Mesenchymal stem cell (in vitro differentiated cells and primary cell): ENCODE measurements around the gene SFMBT2.

Experiments
- DNase-seq: peaks from one replicate; pipeline ENCODE4 v3.0.0-alpha.2; 2013
- H2AFZ ChIP-seq: one replicate; pipeline ENCODE4 v1.6.1; 2013; ENCODE audit warnings: low read depth, mild to moderate bottlenecking, control low read depth, inconsistent platforms, low read length, moderate library complexity
- H2AK5ac ChIP-seq: 2 replicates; pipeline ENCODE4 v1.6.1; 2013; ENCODE audit warnings: low read length, moderate library complexity, mild to moderate bottlenecking, inconsistent platforms; ENCODE audit not compliant: severe bottlenecking
- H2BK120ac ChIP-seq: one replicate; pipeline ENCODE4 v1.6.1; 2013; ENCODE audit warnings: low read depth, mild to moderate bottlenecking, inconsistent platforms, low read length, moderate library complexity
- H2BK12ac ChIP-seq, 2 experiments: one replicate each; pipeline ENCODE4 v1.6.1; 2013; ENCODE audit warnings: inconsistent platforms in 2 of 2, low read length in 2 of 2, mild to moderate bottlenecking in 2 of 2, moderate library complexity in 2 of 2, control low read depth in 1 of 2
- H2BK15ac ChIP-seq: one replicate; pipeline ENCODE4 v1.6.1; 2013; ENCODE audit warnings: mild to moderate bottlenecking, low read depth, inconsistent platforms; ENCODE audit not compliant: poor library complexity, severe bottlenecking
- H2BK5ac ChIP-seq: 2 replicates; pipeline ENCODE4 v1.6.1; 2013; ENCODE audit warnings: low read depth, mild to moderate bottlenecking, low read length, control low read depth, inconsistent platforms; ENCODE audit not compliant: poor library complexity, severe bottlenecking
- H3K14ac ChIP-seq, 2 experiments: one replicate each; pipeline ENCODE4 v1.6.1; 2013; ENCODE audit warnings: inconsistent platforms in 2 of 2, low read length in 2 of 2, control low read depth in 1 of 2, mild to moderate bottlenecking in 1 of 2, moderate library complexity in 1 of 2
- H3K18ac ChIP-seq, 2 experiments: one replicate each; pipeline ENCODE4 v1.6.1; 2013; ENCODE audit warnings: inconsistent platforms in 2 of 2, low read length in 2 of 2, control low read depth in 1 of 2, low read depth in 1 of 2, mild to moderate bottlenecking in 1 of 2
- H3K23ac ChIP-seq, 2 experiments: one replicate each; pipeline ENCODE4 v1.6.1; 2013; ENCODE audit warnings: inconsistent platforms in 2 of 2, low read length in 2 of 2, mild to moderate bottlenecking in 2 of 2, moderate library complexity in 2 of 2, control low read depth in 1 of 2
- H3K27ac ChIP-seq: 2 replicates; pipeline ENCODE4 v1.5.1; 2013; ENCODE audit warnings: mild to moderate bottlenecking, moderate library complexity, low read length, control low read depth, inconsistent platforms; ENCODE audit not compliant: poor library complexity, severe bottlenecking
- H3K27me3 ChIP-seq, 2 experiments: 2 replicates each; pipeline versions ENCODE4 v1.6.1 to v1.7.0; 2013; ENCODE audit warnings: low read length in 2 of 2, mild to moderate bottlenecking in 2 of 2, moderate library complexity in 2 of 2, control low read depth in 1 of 2, inconsistent platforms in 1 of 2; ENCODE audit not compliant: control insufficient read depth in 1 of 2, insufficient read depth in 1 of 2
- H3K36me3 ChIP-seq, 2 experiments: 2 replicates each; pipeline versions ENCODE4 v1.6.1 to v1.7.0; 2013; ENCODE audit warnings: low read length in 2 of 2, control low read depth in 1 of 2, inconsistent platforms in 1 of 2, low read depth in 1 of 2, mild to moderate bottlenecking in 1 of 2; ENCODE audit not compliant: insufficient read depth in 2 of 2, control insufficient read depth in 1 of 2
- H3K4ac ChIP-seq, 2 experiments: one replicate each; pipeline ENCODE4 v1.6.1; 2013; ENCODE audit warnings: inconsistent platforms in 2 of 2, low read length in 2 of 2, mild to moderate bottlenecking in 2 of 2, moderate library complexity in 2 of 2, control low read depth in 1 of 2, low read depth in 1 of 2
- H3K4me1 ChIP-seq: 2 replicates; pipeline ENCODE4 v1.6.1; 2013; ENCODE audit warnings: low read depth, low read length, control low read depth; ENCODE audit not compliant: control insufficient read depth, insufficient read depth
- H3K4me2 ChIP-seq: 2 replicates; pipeline ENCODE4 v1.6.1; 2013; ENCODE audit warnings: low read length, mild to moderate bottlenecking, inconsistent platforms; ENCODE audit not compliant: poor library complexity, severe bottlenecking
- H3K4me3 ChIP-seq, 2 experiments: 2 replicates each; pipeline versions ENCODE4 v1.5.1 to v1.7.0; 2013; ENCODE audit warnings: low read length in 2 of 2, mild to moderate bottlenecking in 2 of 2, control low read depth in 1 of 2, low read depth in 1 of 2; ENCODE audit not compliant: insufficient read depth in 1 of 2
- H3K79me1 ChIP-seq: replicated peaks from 2 replicates; pipeline ENCODE4 v1.6.1; 2013; ENCODE audit warnings: mild to moderate bottlenecking, control low read depth, low read length, inconsistent platforms; ENCODE audit not compliant: poor library complexity, severe bottlenecking
- H3K9ac ChIP-seq: 2 replicates; pipeline ENCODE4 v1.7.0; 2013; ENCODE audit warnings: mild to moderate bottlenecking, low read length, moderate library complexity
- H3K9me3 ChIP-seq: 2 replicates; pipeline ENCODE4 v1.7.0; 2013; ENCODE audit warnings: mild to moderate bottlenecking, low read length; ENCODE audit not compliant: control insufficient read depth
- H4K8ac ChIP-seq: one replicate; pipeline ENCODE4 v1.6.1; 2013; ENCODE audit warnings: inconsistent platforms, mild to moderate bottlenecking, low read length, moderate library complexity
- H4K91ac ChIP-seq: one replicate; pipeline ENCODE4 v1.6.1; 2013; ENCODE audit warnings: mild to moderate bottlenecking, low read length, inconsistent platforms
- WGBS: methylation state at CpG from one replicate; pipeline ENCODE4 v1.1.7; 2013; ENCODE audit warnings: mixed read lengths; 5-methylcytosine and 5-hydroxymethylcytosine counted together

Gene SFMBT2

DNA sequence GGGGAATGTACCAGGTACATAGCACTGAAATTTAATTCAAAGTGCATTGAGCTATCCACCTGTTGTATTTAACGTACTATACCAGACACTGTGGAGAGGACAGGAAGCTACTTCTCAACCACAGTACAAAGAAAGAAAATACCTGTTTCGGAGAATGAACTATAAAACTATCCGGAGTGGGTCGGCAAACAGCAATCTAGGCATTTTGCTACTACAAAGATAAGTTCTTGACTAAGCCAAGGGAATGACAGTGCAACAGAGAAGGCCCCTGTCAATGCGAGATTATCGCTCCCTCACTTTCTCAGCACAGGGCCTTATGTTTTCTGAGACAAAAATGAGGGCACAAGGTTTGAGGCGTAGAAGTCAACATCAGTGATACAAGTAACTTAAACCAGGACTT lies 27.4 kb downstream of the SFMBT2 start:
- Histone ChIP-seq H3K4me1 (no peaks in the 10 kb centered on the region), H3K79me1 (no peaks in the 10 kb centered on the region), H4K8ac (no peak overlapping the region), H2BK120ac (no peak overlapping the region), H2BK5ac (no peak overlapping the region), H3K4me3 (no peak overlapping the region), H2AK5ac (no peak overlapping the region), H3K23ac (no peak overlapping the region), H2BK12ac (no peak overlapping the region), H3K27ac (no peak overlapping the region), H3K4ac (no peak overlapping the region), H2BK15ac (no peak overlapping the region), H3K9ac (no peak overlapping the region), H3K18ac (no peak overlapping the region), H3K4me2 (no peak overlapping the region), H3K14ac (no peak overlapping the region), H2AFZ (no peak overlapping the region), H3K36me3 (peaks cover 0 to 8% of the 10 kb centered on the region in 2 experiments), H3K9me3 (no peaks in the 10 kb centered on the region), H3K27me3 (no peaks in the 10 kb centered on the region), H4K91ac (no peak overlapping the region)
- DNase-seq: no peak
- WGBS: over 99% methylated on average over 7 of the region's 7 CpGs

GRCh38 chr10:7380704-7381241 lies 30.1 kb downstream of the SFMBT2 start:
- no peak overlapping the region for H2BK5ac ChIP-seq
- no peak overlapping the region for H2AFZ ChIP-seq
- H3K9ac ChIP-seq: no peak overlapping the region
- no peak overlapping the region for H3K4me3 ChIP-seq
- no peak overlapping the region for H3K23ac ChIP-seq
- no peak overlapping the region for H3K4ac ChIP-seq
- H3K4me1 ChIP-seq: no peaks in the 10 kb centered on the region
- peak overlapping the region in 1 of 2 experiments; percentile 29 for H3K18ac ChIP-seq
- no peaks in the 10 kb centered on the region for H3K9me3 ChIP-seq
- H3K14ac ChIP-seq: no peak overlapping the region
- H4K91ac ChIP-seq: no peak overlapping the region
- H3K27me3 ChIP-seq: no peaks in the 10 kb centered on the region
- no peak overlapping the region for H2BK120ac ChIP-seq
- no peak overlapping the region for H4K8ac ChIP-seq
- H2AK5ac ChIP-seq: no peak overlapping the region
- no peaks in the 10 kb centered on the region for H3K79me1 ChIP-seq
- H2BK15ac ChIP-seq: no peak overlapping the region
- H2BK12ac ChIP-seq: no peak overlapping the region
- H3K4me2 ChIP-seq: no peak overlapping the region
- WGBS: 96% methylated on average over 5 of the region's 5 CpGs
- no peak for DNase-seq
- no peak overlapping the region for H3K27ac ChIP-seq
- peaks cover 0 to 8% of the 10 kb centered on the region in 2 experiments for H3K36me3 ChIP-seq

DNA sequence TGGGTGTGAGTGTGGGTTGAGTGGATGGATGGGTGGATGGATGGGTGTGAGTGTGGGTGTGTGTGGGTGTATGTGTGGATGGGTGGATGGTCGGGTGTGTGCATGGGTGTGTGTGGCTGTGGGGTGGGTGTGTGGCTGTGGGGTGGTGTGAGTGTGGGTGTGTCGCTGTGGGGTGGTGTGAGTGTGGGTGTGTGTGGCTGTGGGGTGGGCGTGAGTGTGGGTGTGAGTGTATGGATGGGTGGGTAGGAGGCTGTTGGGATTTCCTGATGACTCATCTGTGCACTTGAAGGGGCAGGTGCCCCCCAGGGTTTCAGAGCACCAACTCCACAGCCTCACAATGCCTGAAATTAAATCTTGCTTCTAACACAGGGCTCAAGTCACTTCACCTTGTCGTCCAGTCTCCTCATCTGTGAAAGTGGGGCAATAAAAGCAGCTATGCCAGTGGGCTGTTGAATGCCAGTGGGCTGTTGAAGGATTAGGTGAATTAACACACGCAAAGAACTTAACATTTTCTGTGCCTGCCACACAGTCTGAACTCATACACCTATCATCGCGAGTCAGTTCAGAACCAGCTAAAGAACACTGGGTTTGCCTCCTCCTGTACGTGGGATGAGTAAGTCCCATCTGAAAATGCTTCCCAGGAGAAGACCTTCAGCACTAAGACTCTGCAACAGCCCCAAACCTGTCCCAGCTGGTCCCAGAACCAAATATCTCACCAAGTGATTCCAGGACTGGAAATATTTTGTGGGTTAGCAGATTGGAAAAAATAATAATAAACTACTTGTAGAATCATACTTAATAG lies 32.0 kb downstream of the SFMBT2 start:
- H3K9me3 ChIP-seq: no peaks in the 10 kb centered on the region
- no peak overlapping the region for H3K18ac ChIP-seq
- H4K91ac ChIP-seq: peak overlapping the region; percentile 39
- H3K23ac ChIP-seq: no peak overlapping the region
- 88% methylated on average over 6 of the region's 8 CpGs for WGBS
- no peaks in the 10 kb centered on the region for H3K27me3 ChIP-seq
- H3K9ac ChIP-seq: no peak overlapping the region
- H2BK12ac ChIP-seq: no peak overlapping the region
- H3K4ac ChIP-seq: no peak overlapping the region
- H2BK5ac ChIP-seq: no peak overlapping the region
- peaks cover 0 to 8% of the 10 kb centered on the region in 2 experiments for H3K36me3 ChIP-seq
- H2AFZ ChIP-seq: no peak overlapping the region
- peak overlapping the region in 1 of 2 experiments; percentile 14 for H3K4me3 ChIP-seq
- no peak overlapping the region for H3K4me2 ChIP-seq
- no peaks in the 10 kb centered on the region for H3K4me1 ChIP-seq
- H2BK15ac ChIP-seq: peak overlapping the region; percentile 52
- no peak for DNase-seq
- H4K8ac ChIP-seq: no peak overlapping the region
- H3K14ac ChIP-seq: peak overlapping the region in 1 of 2 experiments; percentile 26
- H3K27ac ChIP-seq: no peak overlapping the region
- H2BK120ac ChIP-seq: no peak overlapping the region
- H3K79me1 ChIP-seq: no peaks in the 10 kb centered on the region
- H2AK5ac ChIP-seq: no peak overlapping the region

DNA sequence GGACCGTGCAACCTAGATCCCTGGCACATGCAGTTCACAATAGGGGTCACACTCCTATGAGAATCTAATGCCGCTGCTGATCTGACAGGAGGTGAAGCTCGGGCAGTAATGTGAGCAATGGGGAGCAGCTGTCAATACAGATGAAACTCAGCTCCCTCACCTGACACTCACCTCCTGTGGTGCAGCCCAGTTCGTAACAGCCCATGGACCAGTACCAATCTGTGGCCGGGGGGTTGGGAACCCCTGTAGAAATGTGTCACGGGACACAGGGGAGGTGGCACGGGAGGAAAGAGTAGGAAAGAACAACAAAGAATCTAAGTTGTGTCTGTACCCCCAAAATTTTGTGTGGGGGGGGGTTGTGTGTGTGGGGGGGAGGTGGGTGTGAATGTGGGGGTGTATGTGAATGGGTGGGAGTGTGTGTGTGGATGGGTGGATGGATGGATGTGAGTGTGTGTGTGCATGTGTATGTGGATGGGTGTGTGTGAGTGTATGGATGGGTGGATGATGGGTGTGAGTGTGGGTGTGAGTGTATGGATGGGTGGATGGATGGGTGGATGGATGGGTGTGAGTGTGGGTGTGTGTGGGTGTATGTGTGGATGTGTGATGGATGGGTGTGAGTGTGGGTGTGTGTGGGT lies 33.1 kb downstream of the SFMBT2 start:
- no peak overlapping the region for H3K23ac ChIP-seq
- H3K79me1 ChIP-seq: no peaks in the 10 kb centered on the region
- H3K27me3 ChIP-seq: no peaks in the 10 kb centered on the region
- no peak for DNase-seq
- no peak overlapping the region for H2BK5ac ChIP-seq
- H3K4me2 ChIP-seq: no peak overlapping the region
- no peak overlapping the region for H2AFZ ChIP-seq
- no peak overlapping the region for H2AK5ac ChIP-seq
- no peak overlapping the region for H2BK120ac ChIP-seq
- H3K9ac ChIP-seq: no peak overlapping the region
- H4K91ac ChIP-seq: peak overlapping the region; percentile 61
- H3K4me3 ChIP-seq: no peak overlapping the region
- no peaks in the 10 kb centered on the region for H3K4me1 ChIP-seq
- no peak overlapping the region for H3K27ac ChIP-seq
- no peak overlapping the region for H4K8ac ChIP-seq
- no peak overlapping the region for H3K18ac ChIP-seq
- no peaks in the 10 kb centered on the region for H3K9me3 ChIP-seq
- H2BK15ac ChIP-seq: no peak overlapping the region
- 96% methylated on average over 7 of the region's 7 CpGs for WGBS
- no peak overlapping the region for H3K4ac ChIP-seq
- H3K14ac ChIP-seq: no peak overlapping the region
- H2BK12ac ChIP-seq: no peak overlapping the region
- peaks cover 0 to 12% of the 10 kb centered on the region in 2 experiments for H3K36me3 ChIP-seq
